IPS DF 6.9 (cell line): ENCODE measurements around the gene KAZN.

ENCODE experiments used
- DNase-seq: peaks from one replicate; pipeline ENCODE4 v3.0.0-alpha.2; 2013; ENCODE audit warnings: low read depth, low spot score
- H3K27ac ChIP-seq: one replicate; pipeline ENCODE4 v1.5.1; 2013; ENCODE audit warnings: low read length, control low read depth
- H3K27me3 ChIP-seq: 2 replicates; pipeline ENCODE4 v1.6.1; 2013; ENCODE audit warnings: mild to moderate bottlenecking, low read length; ENCODE audit not compliant: control insufficient read depth, insufficient read depth
- H3K36me3 ChIP-seq: 2 replicates; pipeline ENCODE4 v1.6.1; 2013; ENCODE audit warnings: low read length; ENCODE audit not compliant: control insufficient read depth, insufficient read depth
- H3K4me1 ChIP-seq: 2 replicates; pipeline ENCODE4 v1.6.1; 2013; ENCODE audit warnings: low read length; ENCODE audit not compliant: control insufficient read depth, insufficient read depth
- H3K4me3 ChIP-seq: 2 replicates; pipeline ENCODE4 v1.5.1; 2013; ENCODE audit warnings: mild to moderate bottlenecking, low read length
- H3K9me3 ChIP-seq: 2 replicates; pipeline ENCODE4 v1.6.1; 2013; ENCODE audit warnings: low read length, inconsistent platforms; ENCODE audit not compliant: control insufficient read depth, insufficient read depth
- WGBS: extraction: QIAGEN DNeasy Blood & Tissue Kit; methylation state at CpG from one replicate; pipeline ENCODE4 v1.1.7; 2013; ENCODE audit warnings: mixed read lengths, missing lambda C conversion rate; ENCODE audit not compliant: insufficient read length, insufficient coverage; 5-methylcytosine and 5-hydroxymethylcytosine counted together

The KAZN gene

DNA sequence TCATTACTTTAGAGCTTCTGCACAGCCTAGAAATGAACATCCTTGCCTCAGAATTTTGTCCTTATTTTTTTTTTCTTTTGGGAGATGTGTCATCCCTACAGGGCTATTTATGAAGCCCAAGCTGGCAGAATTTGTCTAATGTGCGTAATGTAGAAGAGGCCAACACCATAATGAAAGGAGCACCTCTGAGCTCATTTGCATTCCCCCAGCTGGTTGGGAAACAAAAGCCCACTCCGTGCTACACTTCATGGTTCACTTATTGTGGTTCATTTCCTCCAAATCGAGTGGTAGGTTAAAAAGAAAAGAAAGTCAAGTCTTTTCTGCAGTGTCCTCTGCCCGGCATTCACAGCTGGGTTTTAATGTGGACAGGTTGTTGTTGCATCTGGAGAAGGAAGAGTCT, 73.5 kb downstream of the KAZN start:
- H3K27me3 ChIP-seq: no peaks in the 10 kb centered on the region
- WGBS: no CpG with 5 or more reads among the region's 4 CpGs
- no peaks in the 10 kb centered on the region for H3K9me3 ChIP-seq
- H3K36me3 ChIP-seq: no peaks in the 10 kb centered on the region
- DNase-seq: no peak
- H3K27ac ChIP-seq: no peak overlapping the region
- no peak overlapping the region for H3K4me3 ChIP-seq
- H3K4me1 ChIP-seq: no peaks in the 10 kb centered on the region

DNA sequence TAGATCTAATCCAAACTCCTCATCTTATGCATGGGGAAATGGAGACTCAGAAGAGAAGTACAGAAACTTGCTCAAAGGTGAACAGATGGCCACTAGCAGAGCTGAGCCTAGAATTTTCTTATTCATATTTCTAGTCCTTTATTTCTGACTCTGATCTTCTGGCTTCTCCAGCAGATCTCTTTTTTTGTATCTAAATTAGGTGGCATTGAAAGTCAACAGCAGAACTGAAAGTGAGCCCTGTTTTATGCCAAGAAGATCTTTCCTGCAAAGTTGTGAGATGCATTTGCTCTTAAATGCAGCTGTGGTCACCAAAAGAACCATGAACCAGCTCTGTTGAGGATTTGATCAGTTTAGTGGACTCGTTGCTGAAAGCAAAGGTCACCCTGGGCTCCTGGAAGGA, 75.5 kb downstream of the KAZN start:
- no peak overlapping the region for H3K27ac ChIP-seq
- H3K4me1 ChIP-seq: 0 out of 2 replicates have a peak, but pooled peaks cover 3% of the 10 kb centered on the region
- no CpG with 5 or more reads among the region's 1 CpG for WGBS

DNA sequence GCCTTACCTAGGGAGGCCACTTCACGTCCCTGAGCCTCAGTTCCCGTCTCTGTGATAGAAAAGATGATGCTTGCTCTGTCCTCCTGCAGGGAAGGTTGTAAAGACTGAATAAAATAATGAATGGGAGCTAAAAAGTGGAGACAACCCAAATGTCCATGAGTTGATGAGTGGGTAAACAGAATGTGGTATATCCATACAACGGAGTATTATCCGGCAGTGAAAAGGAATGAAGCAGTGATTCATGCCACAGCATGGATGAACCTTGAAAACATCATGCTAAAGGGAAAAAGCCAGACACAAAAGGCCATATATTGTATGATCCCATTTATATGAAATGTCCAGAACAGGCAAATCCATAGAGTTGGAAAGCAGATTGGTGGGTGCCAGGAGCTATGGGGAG, 77.9 kb downstream of the KAZN start:
- 0 out of 2 replicates have a peak, but pooled peaks cover 5% of the 10 kb centered on the region for H3K4me1 ChIP-seq

More for the DNA sequence above, 75.5 kb downstream of the KAZN start:
- DNase-seq: no peak
- Histone ChIP-seq H3K4me3 (no peak overlapping the region), H3K9me3 (no peaks in the 10 kb centered on the region), H3K27me3 (no peaks in the 10 kb centered on the region), H3K36me3 (no peaks in the 10 kb centered on the region)

DNA sequence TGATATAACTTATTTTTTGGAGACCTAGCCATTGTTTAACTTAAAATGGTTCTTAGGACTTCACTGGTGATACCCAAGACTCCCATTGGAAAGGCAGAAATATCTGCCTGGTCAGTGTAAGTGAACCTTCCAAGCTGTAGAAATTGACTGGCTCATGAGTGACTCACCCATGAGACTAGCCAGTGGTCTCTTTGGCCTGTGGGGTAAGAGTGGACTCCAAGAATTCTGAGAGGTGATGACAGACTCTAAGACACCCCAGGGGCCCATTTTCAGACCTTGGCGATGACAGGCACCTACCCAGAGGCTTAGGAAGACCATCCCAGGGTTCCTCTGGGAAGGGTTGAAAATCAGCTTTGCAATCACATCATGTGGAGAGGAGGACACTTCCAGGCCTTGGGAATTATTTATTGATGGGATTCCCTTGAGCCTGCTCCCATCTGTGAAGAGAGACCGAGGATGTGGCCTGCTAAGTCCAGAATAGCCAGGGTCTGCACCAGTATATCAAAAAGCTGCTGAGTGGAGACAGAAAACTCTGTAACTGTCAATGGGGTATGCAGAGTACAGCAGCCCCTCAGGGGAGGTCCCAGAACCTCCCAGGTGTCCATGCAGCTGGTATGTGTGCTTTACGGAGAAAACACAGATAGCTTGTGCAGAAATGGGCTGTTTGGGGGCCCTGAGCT, 78.9 kb downstream of the KAZN start:
- DNase-seq: no peak
- Histone ChIP-seq H3K27me3 (no peaks in the 10 kb centered on the region), H3K36me3 (no peaks in the 10 kb centered on the region), H3K9me3 (no peaks in the 10 kb centered on the region), H3K4me3 (no peak overlapping the region), H3K4me1 (0 out of 2 replicates have a peak, but pooled peaks cover 5% of the 10 kb centered on the region), H3K27ac (no peak overlapping the region)
- no CpG with 5 or more reads among the region's 3 CpGs for WGBS

More for the DNA sequence above, 77.9 kb downstream of the KAZN start:
- DNase-seq: no peak
- Histone ChIP-seq H3K4me3 (no peak overlapping the region), H3K9me3 (no peaks in the 10 kb centered on the region), H3K27me3 (no peaks in the 10 kb centered on the region), H3K36me3 (no peaks in the 10 kb centered on the region), H3K27ac (no peak overlapping the region)
- WGBS: no CpG with 5 or more reads among the region's 4 CpGs

DNA sequence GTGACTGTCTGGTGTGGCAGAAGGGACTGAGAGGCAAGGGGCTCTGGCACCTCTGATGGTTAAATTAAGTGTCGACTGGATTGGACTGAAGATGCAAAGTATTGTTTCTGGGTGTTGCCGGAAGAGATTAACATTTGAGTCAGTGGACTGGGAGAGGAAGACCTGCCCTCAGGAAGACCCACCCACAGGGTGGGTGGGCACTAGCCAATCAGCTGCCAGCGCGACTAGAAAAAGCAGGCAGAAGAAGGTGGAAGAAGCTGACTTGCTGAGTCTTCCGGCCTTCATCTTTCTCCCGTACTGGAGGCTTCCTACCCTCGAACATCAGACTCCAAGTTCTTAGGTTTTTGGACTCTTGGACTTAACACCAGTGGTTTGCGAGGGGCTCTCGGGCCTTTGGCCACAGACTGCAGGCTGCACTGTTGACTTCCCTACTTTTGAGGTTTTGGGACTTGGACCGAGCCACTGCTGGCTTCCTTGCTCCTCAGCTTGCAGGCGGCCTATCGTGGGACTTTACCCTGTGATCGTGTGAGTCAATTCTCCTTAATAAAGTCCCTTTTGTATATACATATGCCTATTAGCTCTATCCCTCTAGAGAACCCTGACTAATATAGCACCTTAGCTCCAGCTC, 79.6 kb downstream of the KAZN start:
- Histone ChIP-seq H3K9me3 (no peaks in the 10 kb centered on the region), H3K27me3 (no peaks in the 10 kb centered on the region), H3K27ac (no peak overlapping the region), H3K4me1 (0 out of 2 replicates have a peak, but pooled peaks cover 5% of the 10 kb centered on the region), H3K4me3 (no peak overlapping the region), H3K36me3 (no peaks in the 10 kb centered on the region)
- DNase-seq: no peak
- WGBS: no CpG with 5 or more reads among the region's 13 CpGs

DNA sequence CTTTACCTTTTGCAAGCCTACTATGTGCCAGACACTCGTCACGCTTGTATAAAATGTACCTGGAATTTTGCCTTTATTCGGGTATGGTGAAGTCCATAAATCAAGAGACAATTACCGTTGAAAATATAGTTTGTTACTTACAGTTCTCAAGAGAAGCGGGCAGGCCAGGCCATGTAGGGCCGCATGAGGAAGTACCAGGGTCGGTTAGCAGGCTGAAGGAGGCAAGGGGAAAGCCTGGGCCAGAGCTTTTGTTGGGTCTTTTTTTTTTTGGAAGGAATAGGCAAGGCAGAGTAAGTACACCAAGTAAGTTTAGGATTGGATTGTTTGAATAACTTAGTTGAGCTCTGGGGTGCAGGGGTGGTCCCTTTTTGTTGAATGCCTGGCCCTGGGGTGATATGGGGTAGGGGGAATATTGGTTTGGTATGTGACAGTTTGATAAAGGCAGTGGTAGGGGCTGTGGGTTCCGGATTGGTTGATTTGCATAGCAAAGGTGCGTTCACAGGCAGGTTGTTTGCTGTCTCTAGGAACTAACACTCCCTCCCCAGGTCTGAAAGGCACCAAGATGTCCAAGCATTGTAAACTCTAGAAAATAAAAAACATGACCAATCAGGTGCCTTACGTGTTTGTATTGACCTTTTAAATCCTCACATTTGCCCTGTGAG, 80.7 kb downstream of the KAZN start:
- no peaks in the 10 kb centered on the region for H3K27me3 ChIP-seq
- H3K27ac ChIP-seq: no peak overlapping the region
- H3K4me3 ChIP-seq: no peak overlapping the region
- H3K36me3 ChIP-seq: no peaks in the 10 kb centered on the region
- no CpG with 5 or more reads among the region's 10 CpGs for WGBS
- DNase-seq: no peak
- no peaks in the 10 kb centered on the region for H3K9me3 ChIP-seq
- H3K4me1 ChIP-seq: 0 out of 2 replicates have a peak, but pooled peaks cover 5% of the 10 kb centered on the region

DNA sequence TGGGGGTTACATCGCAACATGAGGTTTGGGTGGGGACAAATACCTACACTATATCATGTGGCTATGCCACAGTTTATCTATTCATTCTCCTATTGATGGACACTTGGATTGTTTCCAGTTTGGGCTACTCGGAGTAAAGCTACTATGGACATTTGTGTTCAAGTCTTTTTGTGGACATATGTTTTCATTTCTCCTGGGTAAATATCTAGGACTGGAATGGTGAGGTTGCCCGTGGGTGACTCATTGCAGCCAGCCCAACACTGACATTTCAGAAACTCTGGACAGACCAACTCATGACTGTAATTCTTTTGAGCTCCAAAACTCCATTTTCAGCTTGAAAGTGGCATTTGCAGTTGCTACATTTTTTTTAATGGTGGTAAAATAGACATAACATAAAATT, 82.7 kb downstream of the KAZN start:
- Histone ChIP-seq H3K36me3 (no peaks in the 10 kb centered on the region), H3K27me3 (no peaks in the 10 kb centered on the region), H3K27ac (no peak overlapping the region), H3K4me3 (no peak overlapping the region), H3K9me3 (no peaks in the 10 kb centered on the region), H3K4me1 (0 out of 2 replicates have a peak, but pooled peaks cover 5% of the 10 kb centered on the region)
- no CpG with 5 or more reads among the region's 3 CpGs for WGBS
- DNase-seq: no peak

DNA sequence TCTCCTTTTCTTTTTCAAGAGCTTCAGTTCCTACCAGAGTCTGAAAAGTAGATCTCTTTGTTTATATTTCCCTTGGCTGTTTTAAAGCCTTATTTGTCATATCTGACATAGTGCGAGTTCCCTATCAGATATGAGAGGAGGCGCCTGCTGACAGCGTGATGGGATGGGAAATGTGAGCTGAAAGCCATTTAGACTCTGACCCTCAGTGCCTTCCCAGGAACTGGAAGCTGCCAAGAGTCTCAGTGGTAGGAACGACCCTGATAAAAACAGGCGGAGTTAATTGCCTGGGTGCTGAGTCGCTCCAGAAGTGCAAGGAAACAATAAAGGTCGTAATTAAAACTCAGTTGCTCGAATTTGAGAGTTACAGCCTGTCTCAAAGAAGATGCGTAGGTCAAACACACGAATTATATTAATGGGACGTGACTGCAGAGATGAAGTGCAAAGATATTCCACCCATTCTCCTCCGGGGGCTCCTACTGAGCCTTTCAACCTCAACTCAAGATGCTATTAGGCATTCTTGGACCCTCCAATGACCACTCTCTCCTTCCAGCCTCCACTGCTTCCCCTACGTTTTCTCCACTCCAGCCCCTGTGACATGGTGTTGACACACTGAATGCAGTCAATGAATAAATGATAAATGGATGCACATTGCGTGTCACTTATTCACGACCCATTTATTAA, 84.6 kb downstream of the KAZN start:
- no peak overlapping the region for H3K27ac ChIP-seq
- no peaks in the 10 kb centered on the region for H3K9me3 ChIP-seq
- H3K4me3 ChIP-seq: no peak overlapping the region
- no peaks in the 10 kb centered on the region for H3K36me3 ChIP-seq
- H3K4me1 ChIP-seq: 0 out of 2 replicates have a peak, but pooled peaks cover 5% of the 10 kb centered on the region
- no peaks in the 10 kb centered on the region for H3K27me3 ChIP-seq
- WGBS: no CpG with 5 or more reads among the region's 15 CpGs
- no peak for DNase-seq

DNA sequence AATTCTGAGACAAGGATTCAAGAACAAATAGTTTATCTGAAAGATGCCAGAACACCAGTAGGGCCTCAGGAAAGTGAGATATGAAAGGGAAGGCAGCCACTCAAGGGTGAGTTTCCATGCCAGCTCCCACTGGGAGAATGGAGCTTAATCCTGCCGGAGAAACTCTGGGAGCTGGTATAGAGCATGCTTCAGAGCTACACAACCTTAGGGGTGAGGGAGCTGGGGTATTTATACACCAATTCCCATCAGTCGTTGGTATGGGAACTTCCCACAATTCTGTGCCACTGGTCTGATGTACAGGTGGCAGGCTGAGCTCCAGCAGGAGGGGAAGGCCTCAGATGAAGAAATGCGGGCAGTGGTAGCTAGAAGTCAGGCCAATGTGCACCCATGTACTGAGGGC, 86.6 kb downstream of the KAZN start:
- Histone ChIP-seq H3K4me1 (no peaks in the 10 kb centered on the region), H3K27me3 (no peaks in the 10 kb centered on the region), H3K9me3 (no peaks in the 10 kb centered on the region), H3K36me3 (no peaks in the 10 kb centered on the region), H3K4me3 (no peak overlapping the region), H3K27ac (no peak overlapping the region)
- WGBS: no CpG with 5 or more reads among the region's 3 CpGs
- DNase-seq: no peak

DNA sequence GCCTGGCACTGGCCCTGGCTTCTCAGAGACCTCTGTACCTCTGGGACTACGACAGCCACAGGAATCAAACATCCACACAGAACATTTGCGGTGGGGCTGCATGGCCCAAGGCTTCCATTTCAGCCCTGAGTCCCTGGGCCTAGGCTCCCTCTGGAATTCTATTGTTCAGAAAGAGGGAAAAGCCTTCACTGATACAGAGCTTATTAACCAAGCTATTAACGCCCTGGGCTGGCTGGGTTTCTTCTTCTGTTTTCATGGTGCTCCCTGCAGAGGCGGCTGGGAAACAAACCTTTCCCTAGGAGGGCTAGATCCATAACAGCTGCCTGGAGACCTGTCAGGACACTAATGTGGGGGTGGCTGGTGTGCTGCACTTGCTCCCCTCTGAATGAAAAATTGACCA, 88.2 kb downstream of the KAZN start:
- WGBS: no CpG with 5 or more reads among the region's 4 CpGs
- H3K27me3 ChIP-seq: no peaks in the 10 kb centered on the region

More for the DNA sequence above, 88.2 kb downstream of the KAZN start:
- Histone ChIP-seq H3K9me3 (no peaks in the 10 kb centered on the region), H3K4me3 (no peak overlapping the region), H3K27ac (no peak overlapping the region), H3K4me1 (no peaks in the 10 kb centered on the region), H3K36me3 (no peaks in the 10 kb centered on the region)
- no peak for DNase-seq
